IPS-18c (cell line): ENCODE data around the gene RPEL1.
A peak's percentile ranks its signal among the peaks of the same experiment; 100 is the strongest.

ENCODE experiments used
- H3K4me3 ChIP-seq: 2 replicates; pipeline ENCODE4 v1.7.0; 2013; ENCODE audit warnings: low read depth, mild to moderate bottlenecking, low read length, moderate library complexity; ENCODE audit not compliant: insufficient read depth
- H3K9me3 ChIP-seq: one replicate; pipeline ENCODE4 v1.6.1; 2013; ENCODE audit warnings: mild to moderate bottlenecking, low read length, moderate library complexity; ENCODE audit not compliant: control insufficient read depth, insufficient read depth

Gene RPEL1

GRCh38 chr10:103265717-103266329 lies 20.1 kb downstream of the RPEL1 start:
- H3K9me3 ChIP-seq = no peaks in the 10 kb centered on the region
- no peak overlapping the region for H3K4me3 ChIP-seq

DNA sequence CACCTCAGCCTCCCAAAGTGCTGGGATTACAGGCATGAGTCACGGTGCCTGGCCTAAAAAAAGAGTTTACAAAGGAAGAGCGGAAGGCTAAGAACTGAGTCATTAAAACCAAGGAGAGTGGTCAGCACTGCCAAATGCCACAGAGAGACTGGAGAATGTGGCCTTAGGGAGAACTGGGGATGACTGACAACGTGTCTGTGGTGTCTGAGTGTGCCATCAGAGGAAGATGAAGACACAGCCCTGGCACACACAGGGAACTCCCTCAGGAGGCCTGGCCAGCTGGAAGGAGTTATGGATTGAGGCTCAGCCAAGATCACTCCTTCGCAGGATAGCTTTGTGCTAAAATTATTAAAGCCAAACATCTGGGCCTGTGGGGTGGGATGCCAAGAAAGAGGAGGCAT lies 27.4 kb downstream of the RPEL1 start:
- H3K4me3 ChIP-seq = no peak overlapping the region

GRCh38 chr10:103276251-103276895 lies 30.7 kb downstream of the RPEL1 start:
- H3K4me3 ChIP-seq = peak overlapping the region; percentile 68
- no peaks in the 10 kb centered on the region for H3K9me3 ChIP-seq

More for the DNA sequence above, 27.4 kb downstream of the RPEL1 start:
- H3K9me3 ChIP-seq = no peaks in the 10 kb centered on the region

DNA sequence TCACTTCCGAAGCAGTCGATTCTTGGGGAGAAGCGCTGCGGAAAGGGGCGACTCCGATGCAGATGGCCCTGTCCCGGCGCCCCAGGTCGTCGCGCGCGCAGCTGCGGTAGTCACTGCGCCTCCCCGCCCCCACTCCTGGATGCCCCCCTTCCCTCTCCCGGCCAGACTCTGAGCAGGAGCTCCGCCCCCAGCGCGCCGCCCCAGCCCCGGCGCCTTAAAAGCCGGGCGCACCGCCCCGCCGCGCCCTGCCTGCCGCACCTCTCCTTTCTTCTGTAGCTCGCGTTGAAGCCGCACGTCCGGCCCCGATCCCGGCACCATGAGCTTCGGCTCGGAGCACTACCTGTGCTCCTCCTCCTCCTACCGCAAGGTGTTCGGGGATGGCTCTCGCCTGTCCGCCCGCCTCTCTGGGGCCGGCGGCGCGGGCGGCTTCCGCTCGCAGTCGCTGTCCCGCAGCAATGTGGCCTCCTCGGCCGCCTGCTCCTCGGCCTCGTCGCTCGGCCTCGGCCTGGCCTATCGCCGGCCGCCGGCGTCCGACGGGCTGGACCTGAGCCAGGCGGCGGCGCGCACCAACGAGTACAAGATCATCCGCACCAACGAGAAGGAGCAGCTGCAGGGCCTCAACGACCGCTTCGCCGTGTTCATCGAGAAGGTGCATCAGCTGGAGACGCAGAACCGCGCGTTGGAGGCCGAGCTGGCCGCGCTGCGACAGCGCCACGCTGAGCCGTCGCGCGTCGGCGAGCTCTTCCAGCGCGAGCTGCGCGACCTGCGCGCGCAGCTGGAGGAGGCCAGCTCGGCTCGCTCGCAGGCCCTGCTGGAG lies 31.4 kb downstream of the RPEL1 start, which contains the start of gene INA:
Gene INA (plus strand): TSS at position 243 of the 817 bp plus-strand sequence. CDS start 74 bp downstream, at position 317.
- Histone ChIP-seq H3K9me3 (no peaks in the 10 kb centered on the region), H3K4me3 (peak within 1 kb of the TSS; percentile 68)

- Histone ChIP-seq H3K9me3 (no peaks in the 10 kb centered on the region), H3K4me3 (peak overlapping the region; percentile 68)
These were observed 32.2 kb downstream of the RPEL1 start for GRCh38 chr10:103277713-103278536.

DNA sequence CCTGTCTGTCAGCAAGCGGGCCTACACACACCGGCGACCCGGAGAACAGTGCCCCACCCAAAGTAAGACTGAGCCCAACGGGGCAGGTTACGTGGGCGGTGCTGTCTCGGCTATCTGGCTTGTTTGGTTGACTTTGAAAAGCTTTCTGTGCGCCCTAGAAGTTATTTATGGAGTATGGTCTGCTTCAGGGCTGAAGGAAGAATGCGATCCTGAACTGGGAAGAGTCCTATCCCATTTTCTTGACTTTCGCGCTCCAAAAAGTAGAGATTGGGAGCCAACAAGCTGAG lies 32.8 kb downstream of the RPEL1 start:
- H3K4me3 ChIP-seq = peak overlapping the region; percentile 68; the same call in 1 of the 2 replicates
- no peaks in the 10 kb centered on the region for H3K9me3 ChIP-seq

DNA sequence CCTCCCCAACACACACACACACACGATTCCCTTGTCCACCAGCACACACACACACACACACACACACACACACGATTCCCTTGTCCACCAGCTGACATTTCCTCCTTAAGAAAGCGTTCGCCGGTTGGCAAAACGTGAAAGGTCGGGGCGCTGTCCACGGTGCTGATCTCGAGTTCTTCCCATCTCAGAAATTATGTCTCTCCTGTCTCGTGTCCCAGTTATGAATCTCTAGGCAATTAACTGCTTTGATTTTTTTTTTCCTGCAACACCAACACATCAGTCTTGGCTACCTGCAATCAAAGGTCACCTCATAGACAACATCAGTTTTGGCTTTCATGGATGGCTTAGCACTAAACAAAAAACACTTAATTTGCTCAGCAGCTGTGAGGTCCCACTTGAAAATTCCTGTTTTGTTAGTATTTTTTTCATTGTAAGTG lies 33.2 kb downstream of the RPEL1 start:
- peak overlapping the region; percentile 68; the same call in 1 of the 2 replicates for H3K4me3 ChIP-seq

DNA sequence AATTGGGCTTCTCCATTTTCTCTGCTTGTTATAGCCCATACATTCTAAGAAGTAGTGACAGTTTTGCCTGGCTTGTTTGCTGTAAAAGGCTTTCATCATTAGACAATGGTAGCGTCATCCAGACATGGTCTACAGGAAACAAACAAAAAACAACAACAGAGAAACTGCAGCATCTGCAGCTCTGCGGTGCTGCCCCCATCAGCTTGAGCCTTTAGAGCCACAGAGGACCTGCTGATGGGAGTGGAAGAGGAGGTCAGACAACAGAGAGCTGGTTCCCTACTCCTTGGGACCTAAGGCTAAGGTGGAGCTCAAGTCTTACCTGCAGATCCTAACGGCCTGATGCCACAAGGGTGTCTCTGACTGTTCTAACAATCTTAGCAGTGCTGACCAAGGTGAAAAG lies 34.3 kb downstream of the RPEL1 start:
- H3K9me3 ChIP-seq = no peaks in the 10 kb centered on the region

More for the DNA sequence above, 33.2 kb downstream of the RPEL1 start:
- H3K9me3 ChIP-seq = no peaks in the 10 kb centered on the region

DNA sequence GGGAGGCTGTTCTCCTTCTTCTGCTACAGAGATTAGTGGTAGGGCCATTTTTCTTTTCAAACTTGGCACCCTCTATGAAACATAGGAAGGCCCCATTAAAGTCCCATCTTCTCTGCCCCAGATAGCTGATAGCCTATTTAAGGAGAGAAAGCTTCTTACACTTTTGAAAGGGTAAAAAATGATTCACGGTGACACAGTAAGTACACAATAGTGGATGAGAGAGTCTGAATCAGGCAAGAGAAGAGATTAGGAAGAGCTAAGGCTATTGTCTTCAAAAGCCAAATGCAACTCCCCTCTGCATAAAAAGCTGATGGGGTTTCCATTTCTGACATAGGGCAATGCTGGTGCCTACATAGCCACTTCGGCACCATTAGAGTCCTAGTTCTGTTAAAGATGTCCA lies 34.8 kb downstream of the RPEL1 start:
- Histone ChIP-seq H3K4me3 (no peak overlapping the region), H3K9me3 (no peaks in the 10 kb centered on the region)

More for the DNA sequence above, 34.3 kb downstream of the RPEL1 start:
- H3K4me3 ChIP-seq = no peak overlapping the region

DNA sequence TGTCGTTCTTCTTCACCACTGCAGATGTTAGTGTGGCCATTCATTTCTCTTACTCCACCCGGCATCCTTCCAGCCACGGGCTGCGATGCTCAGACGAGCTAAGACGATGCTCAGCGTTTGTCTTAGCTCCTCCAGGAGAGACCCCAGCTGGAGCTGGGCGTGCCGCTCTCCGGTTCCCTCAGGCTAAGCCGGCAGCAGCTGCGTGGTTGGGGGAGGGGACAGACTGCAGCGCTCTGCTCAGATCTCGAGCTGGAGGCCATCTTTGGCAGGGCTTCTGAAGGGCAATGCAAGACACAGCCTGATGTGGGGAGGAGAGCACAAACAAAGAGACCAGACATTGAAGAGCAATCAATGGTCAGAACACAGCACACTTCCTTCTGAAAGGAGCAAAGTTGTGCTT lies 36.1 kb downstream of the RPEL1 start:
- H3K4me3 ChIP-seq = no peak overlapping the region; the same call in 1 of the 2 replicates
- H3K9me3 ChIP-seq = no peaks in the 10 kb centered on the region

GRCh38 chr10:103282961-103283360 lies 37.3 kb downstream of the RPEL1 start:
- H3K9me3 ChIP-seq = no peaks in the 10 kb centered on the region
- H3K4me3 ChIP-seq = no peak overlapping the region

DNA sequence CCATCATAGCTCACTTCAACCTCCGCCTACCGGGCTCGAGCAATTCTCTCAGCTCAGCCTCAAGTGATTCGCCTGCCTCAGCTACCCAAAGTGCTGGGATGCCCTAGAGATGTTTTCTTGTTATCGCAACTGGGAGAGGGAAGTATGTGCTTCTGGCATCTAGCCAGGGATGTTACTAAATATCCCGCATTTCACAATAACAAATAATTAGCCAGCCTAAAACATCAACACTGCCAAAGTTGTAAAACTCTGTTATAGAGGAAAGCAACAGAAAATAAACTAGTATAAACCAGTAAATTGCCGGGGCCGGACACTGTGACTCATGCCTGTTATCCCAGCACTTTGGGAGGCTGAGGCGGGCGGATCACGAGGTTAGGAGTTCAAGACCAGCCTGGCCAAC lies 38.5 kb downstream of the RPEL1 start:
- H3K9me3 ChIP-seq = no peaks in the 10 kb centered on the region
- no peak overlapping the region for H3K4me3 ChIP-seq

DNA sequence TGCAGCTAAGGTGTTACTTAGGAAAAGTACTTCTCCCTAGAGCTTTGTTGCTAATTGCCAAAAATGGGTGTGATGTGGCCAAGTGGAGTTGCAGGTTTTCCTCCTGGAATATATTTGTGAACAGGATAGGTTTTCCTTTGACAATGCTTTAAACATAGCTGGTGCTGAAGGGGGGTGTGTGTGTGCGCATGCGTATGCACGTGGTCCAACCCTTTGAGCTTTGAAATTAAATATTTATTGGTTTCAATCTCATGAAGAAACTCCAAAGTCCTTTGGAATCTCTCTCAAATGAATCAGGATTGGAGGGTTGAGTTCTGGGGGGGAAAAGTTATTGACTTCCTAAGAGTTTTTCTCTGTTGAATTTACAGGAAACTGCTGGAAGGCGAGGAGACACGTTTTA lies 42.3 kb downstream of the RPEL1 start:
- Histone ChIP-seq H3K4me3 (no peak overlapping the region), H3K9me3 (no peaks in the 10 kb centered on the region)

DNA sequence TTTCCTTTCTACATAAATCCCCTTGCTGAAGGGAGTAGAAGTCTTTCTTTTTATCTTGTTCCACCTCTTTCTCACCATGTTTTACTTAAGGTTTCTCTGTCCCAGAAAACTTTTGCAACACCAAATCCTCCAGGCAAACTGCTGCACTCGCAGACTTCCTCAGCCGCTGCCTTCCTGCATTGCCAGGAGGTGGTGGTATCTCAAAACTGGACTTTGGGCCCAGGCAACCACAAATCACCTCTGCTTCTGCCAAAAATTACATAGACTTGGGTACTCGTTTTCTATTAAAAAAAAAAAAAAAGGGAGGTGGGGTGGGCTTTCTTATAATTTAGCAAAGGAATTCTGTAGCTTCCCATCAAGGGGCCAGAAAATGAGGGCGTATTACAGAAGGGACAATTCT lies 45.9 kb downstream of the RPEL1 start:
- Histone ChIP-seq H3K4me3 (no peak overlapping the region), H3K9me3 (no peaks in the 10 kb centered on the region)

GRCh38 chr10:103295374-103296015 lies 49.8 kb downstream of the RPEL1 start:
- H3K9me3 ChIP-seq = no peaks in the 10 kb centered on the region
- H3K4me3 ChIP-seq = no peak overlapping the region
